Measurements from ENCODE around the gene AZGP1. TPM values are rescaled to one million over a fixed set of nuclear protein-coding genes. Genes with fewer than 3 reads are reported as not detected.
A peak's percentile ranks its signal among the peaks of the same experiment; 100 is the strongest.

AZGP1 gene
- total and polyA plus RNA-seq, 2 of the 13 experiments (the other 11 are each of a cell fraction or from before 2014, with no cell fraction given), result 93.8 to 229 TPM

GRCh38 chr7:100003711-100004661, 28.2 kb upstream of the AZGP1 start (continued):
- TF ChIP-seq, protein P1, sequence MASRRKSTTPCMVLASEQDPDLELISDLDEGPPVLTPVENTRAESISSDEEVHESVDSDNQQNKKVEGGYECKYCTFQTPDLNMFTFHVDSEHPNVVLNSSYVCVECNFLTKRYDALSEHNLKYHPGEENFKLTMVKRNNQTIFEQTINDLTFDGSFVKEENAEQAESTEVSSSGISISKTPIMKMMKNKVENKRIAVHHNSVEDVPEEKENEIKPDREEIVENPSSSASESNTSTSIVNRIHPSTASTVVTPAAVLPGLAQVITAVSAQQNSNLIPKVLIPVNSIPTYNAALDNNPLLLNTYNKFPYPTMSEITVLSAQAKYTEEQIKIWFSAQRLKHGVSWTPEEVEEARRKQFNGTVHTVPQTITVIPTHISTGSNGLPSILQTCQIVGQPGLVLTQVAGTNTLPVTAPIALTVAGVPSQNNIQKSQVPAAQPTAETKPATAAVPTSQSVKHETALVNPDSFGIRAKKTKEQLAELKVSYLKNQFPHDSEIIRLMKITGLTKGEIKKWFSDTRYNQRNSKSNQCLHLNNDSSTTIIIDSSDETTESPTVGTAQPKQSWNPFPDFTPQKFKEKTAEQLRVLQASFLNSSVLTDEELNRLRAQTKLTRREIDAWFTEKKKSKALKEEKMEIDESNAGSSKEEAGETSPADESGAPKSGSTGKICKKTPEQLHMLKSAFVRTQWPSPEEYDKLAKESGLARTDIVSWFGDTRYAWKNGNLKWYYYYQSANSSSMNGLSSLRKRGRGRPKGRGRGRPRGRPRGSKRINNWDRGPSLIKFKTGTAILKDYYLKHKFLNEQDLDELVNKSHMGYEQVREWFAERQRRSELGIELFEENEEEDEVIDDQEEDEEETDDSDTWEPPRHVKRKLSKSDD (CRISPR knock-in tag; IDR thresholded peaks at IDR 0.05; ENCODE audit: low read depth), result no peak; the same call in 1 of the 2 replicates
- TF ChIP-seq JUND (CRISPR knock-in tag; IDR thresholded peaks at IDR 0.05) (peak; percentile 42; the same call in 1 of the 2 replicates), STAT5B (CRISPR knock-in tag; IDR thresholded peaks at IDR 0.05) (0 out of 2 replicates have a peak, but pooled peaks have one; percentile 33), GATAD2A (CRISPR knock-in tag; IDR thresholded peaks at IDR 0.05) (peak; percentile 94), ZNF644 (CRISPR knock-in tag; IDR thresholded peaks at IDR 0.05; ENCODE audit: low read depth) (peak; percentile 90), MXI1 (IDR thresholded peaks at IDR 0.05; ENCODE audit: borderline replicate concordance, low read depth, low read length) (peak; percentile 79; the same call in 1 of the 3 replicates), SAP130 (CRISPR knock-in tag; IDR thresholded peaks at IDR 0.05; ENCODE audit: low read depth) (peak; percentile 84), ERF (CRISPR knock-in tag; IDR thresholded peaks at IDR 0.05) (peak; percentile 90), ZNF556 (CRISPR knock-in tag; IDR thresholded peaks at IDR 0.05; ENCODE audit: borderline replicate concordance) (peak; percentile 80; the same call in 1 of the 2 replicates), ZNF607 (CRISPR knock-in tag; IDR thresholded peaks at IDR 0.05; ENCODE audit: borderline replicate concordance) (peak; percentile 86; the same call in 1 of the 2 replicates), SYNCRIP (IDR thresholded peaks at IDR 0.05; ENCODE audit: insufficient read depth, low read depth, low read length) (no peak), POGZ (CRISPR knock-in tag; IDR thresholded peaks at IDR 0.05) (peak; percentile 87; the same call in 1 of the 2 replicates)
- TF ChIP-seq, protein P2, sequence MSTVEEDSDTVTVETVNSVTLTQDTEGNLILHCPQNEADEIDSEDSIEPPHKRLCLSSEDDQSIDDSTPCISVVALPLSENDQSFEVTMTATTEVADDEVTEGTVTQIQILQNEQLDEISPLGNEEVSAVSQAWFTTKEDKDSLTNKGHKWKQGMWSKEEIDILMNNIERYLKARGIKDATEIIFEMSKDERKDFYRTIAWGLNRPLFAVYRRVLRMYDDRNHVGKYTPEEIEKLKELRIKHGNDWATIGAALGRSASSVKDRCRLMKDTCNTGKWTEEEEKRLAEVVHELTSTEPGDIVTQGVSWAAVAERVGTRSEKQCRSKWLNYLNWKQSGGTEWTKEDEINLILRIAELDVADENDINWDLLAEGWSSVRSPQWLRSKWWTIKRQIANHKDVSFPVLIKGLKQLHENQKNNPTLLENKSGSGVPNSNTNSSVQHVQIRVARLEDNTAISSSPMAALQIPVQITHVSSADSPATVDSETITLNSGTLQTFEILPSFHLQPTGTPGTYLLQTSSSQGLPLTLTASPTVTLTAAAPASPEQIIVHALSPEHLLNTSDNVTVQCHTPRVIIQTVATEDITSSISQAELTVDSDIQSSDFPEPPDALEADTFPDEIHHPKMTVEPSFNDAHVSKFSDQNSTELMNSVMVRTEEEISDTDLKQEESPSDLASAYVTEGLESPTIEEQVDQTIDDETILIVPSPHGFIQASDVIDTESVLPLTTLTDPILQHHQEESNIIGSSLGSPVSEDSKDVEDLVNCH (CRISPR knock-in tag; IDR thresholded peaks at IDR 0.05), result no peak
- TF ChIP-seq, protein P3, sequence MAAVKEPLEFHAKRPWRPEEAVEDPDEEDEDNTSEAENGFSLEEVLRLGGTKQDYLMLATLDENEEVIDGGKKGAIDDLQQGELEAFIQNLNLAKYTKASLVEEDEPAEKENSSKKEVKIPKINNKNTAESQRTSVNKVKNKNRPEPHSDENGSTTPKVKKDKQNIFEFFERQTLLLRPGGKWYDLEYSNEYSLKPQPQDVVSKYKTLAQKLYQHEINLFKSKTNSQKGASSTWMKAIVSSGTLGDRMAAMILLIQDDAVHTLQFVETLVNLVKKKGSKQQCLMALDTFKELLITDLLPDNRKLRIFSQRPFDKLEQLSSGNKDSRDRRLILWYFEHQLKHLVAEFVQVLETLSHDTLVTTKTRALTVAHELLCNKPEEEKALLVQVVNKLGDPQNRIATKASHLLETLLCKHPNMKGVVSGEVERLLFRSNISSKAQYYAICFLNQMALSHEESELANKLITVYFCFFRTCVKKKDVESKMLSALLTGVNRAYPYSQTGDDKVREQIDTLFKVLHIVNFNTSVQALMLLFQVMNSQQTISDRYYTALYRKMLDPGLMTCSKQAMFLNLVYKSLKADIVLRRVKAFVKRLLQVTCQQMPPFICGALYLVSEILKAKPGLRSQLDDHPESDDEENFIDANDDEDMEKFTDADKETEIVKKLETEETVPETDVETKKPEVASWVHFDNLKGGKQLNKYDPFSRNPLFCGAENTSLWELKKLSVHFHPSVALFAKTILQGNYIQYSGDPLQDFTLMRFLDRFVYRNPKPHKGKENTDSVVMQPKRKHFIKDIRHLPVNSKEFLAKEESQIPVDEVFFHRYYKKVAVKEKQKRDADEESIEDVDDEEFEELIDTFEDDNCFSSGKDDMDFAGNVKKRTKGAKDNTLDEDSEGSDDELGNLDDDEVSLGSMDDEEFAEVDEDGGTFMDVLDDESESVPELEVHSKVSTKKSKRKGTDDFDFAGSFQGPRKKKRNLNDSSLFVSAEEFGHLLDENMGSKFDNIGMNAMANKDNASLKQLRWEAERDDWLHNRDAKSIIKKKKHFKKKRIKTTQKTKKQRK (IDR thresholded peaks at IDR 0.05; ENCODE audit: low read length), result no peak
- TF ChIP-seq, protein P4, sequence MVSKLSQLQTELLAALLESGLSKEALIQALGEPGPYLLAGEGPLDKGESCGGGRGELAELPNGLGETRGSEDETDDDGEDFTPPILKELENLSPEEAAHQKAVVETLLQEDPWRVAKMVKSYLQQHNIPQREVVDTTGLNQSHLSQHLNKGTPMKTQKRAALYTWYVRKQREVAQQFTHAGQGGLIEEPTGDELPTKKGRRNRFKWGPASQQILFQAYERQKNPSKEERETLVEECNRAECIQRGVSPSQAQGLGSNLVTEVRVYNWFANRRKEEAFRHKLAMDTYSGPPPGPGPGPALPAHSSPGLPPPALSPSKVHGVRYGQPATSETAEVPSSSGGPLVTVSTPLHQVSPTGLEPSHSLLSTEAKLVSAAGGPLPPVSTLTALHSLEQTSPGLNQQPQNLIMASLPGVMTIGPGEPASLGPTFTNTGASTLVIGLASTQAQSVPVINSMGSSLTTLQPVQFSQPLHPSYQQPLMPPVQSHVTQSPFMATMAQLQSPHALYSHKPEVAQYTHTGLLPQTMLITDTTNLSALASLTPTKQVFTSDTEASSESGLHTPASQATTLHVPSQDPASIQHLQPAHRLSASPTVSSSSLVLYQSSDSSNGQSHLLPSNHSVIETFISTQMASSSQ (IDR thresholded peaks at IDR 0.05; ENCODE audit: low read depth), result peak; percentile 77
- TF ChIP-seq, protein P4 (CRISPR knock-in tag; IDR thresholded peaks at IDR 0.05; ENCODE audit: borderline replicate concordance), result peak; percentile 92

Measured in HepG2 (cell line).